PC-9 (cell line): Measurements from ENCODE around the gene ISG15. TPM values are rescaled to one million over a fixed set of nuclear protein-coding genes. Genes with fewer than 3 reads are reported as not detected.

Experiments
- BruUV-seq: library from RNA; stranded (reverse); fragments of 400-500 nt; replicated peaks from 2 replicates; lab custom pipeline; 2021; lab: Mats Ljungman, UMichigan
- CTCF ChIA-PET: fragments of 300-600 bp; sonication (Branson Sonifier 250); formaldehyde crosslinking; loops from one replicate; lab custom pipeline; 2022; ENCODE audit warnings: antibody characterized with exemption; lab: Charles Lee
- POLR2A ChIA-PET: fragments of 300-600 bp; sonication (Branson Sonifier 250); formaldehyde crosslinking; loops from one replicate; lab custom pipeline; 2022; ENCODE audit warnings: antibody characterized with exemption; ENCODE audit not compliant: unreplicated experiment; lab: Charles Lee
- DNase-seq, 2 experiments: peaks; one replicate each; pipeline versions ENCODE4 v3.0.0 to v3.0.0-alpha.2; 2015 to 2022; ENCODE audit warnings: mixed read lengths in 1 of 2
- H2AFZ ChIP-seq: fragments of 200-600 bp; sonication (generic); 2 replicates; pipeline ENCODE4 v1.8.1; 2017; ENCODE audit warnings: antibody characterized with exemption
- H3F3A ChIP-seq: fragments of 200-600 bp; sonication (generic); 2 replicates; pipeline ENCODE4 v1.8.1; 2017; ENCODE audit warnings: antibody characterized with exemption, mild to moderate bottlenecking, low read depth; ENCODE audit not compliant: insufficient read depth
- H3K27ac ChIP-seq: fragments of 200-600 bp; sonication (generic); 2 replicates; pipeline ENCODE4 v1.6.1; 2016; ENCODE audit warnings: mixed run types
- H3K27me3 ChIP-seq: fragments of 200-600 bp; sonication (generic); 2 replicates; pipeline ENCODE4 v1.6.1; 2016; ENCODE audit warnings: low read depth, mixed run types; ENCODE audit not compliant: insufficient read depth
- H3K36me3 ChIP-seq: fragments of 200-600 bp; sonication (generic); 2 replicates; pipeline ENCODE4 v1.6.1; 2016; ENCODE audit warnings: low read depth, mixed run types
- H3K4me1 ChIP-seq: fragments of 200-600 bp; sonication (generic); replicated peaks from 2 replicates; pipeline ENCODE4 v1.6.1; 2016; ENCODE audit warnings: mixed run types; ENCODE audit not compliant: insufficient read depth
- H3K4me2 ChIP-seq: fragments of 200-600 bp; sonication (generic); 2 replicates; pipeline ENCODE4 v1.6.1; 2017; ENCODE audit warnings: mixed run types
- H3K4me3 ChIP-seq: fragments of 200-600 bp; sonication (generic); 2 replicates; pipeline ENCODE4 v1.6.1; 2016; ENCODE audit warnings: mixed run types
- H3K79me2 ChIP-seq: fragments of 200-600 bp; sonication (generic); 2 replicates; pipeline ENCODE4 v1.6.1; 2017; ENCODE audit warnings: low read depth, mixed run types
- H3K9me2 ChIP-seq: fragments of 200-600 bp; sonication (generic); 2 replicates; pipeline ENCODE4 v1.8.1; 2017; ENCODE audit warnings: mild to moderate bottlenecking; ENCODE audit not compliant: insufficient read depth
- H3K9me3 ChIP-seq: fragments of 200-600 bp; sonication (generic); 2 replicates; pipeline ENCODE4 v1.8.1; 2016; ENCODE audit warnings: low read depth; ENCODE audit not compliant: insufficient read depth
- H4K20me1 ChIP-seq: fragments of 200-600 bp; sonication (generic); 2 replicates; pipeline ENCODE4 v1.8.1; 2017; ENCODE audit not compliant: insufficient read depth
- CTCF ChIP-seq: fragments of 200-600 bp; sonication (generic); conservative IDR thresholded peaks from 2 replicates; pipeline ENCODE4 v1.6.1; 2017; ENCODE audit warnings: mixed run types, antibody characterized with exemption, mild to moderate bottlenecking, moderate library complexity
- EZH2 ChIP-seq: fragments of 200-600 bp; sonication (generic); IDR thresholded peaks from 2 replicates; pipeline ENCODE4 v1.8.0; 2017; ENCODE audit warnings: antibody characterized with exemption, low read depth
- intact Hi-C: fragments of 100-400 bp; cut with micrococcal nuclease; formaldehyde crosslinking; loops from one replicate; pipeline ENCODE4 v1.10.0; 2022; ENCODE audit not compliant: unreplicated experiment
- total RNA-seq: library from RNA; stranded (reverse); gene quantifications from 2 replicates; pipeline ENCODE4 v1.2.3, GENCODE V29; 2021

ISG15 gene
- total RNA-seq, 1 experiment from 2014 or later: 20.9 TPM

DNA sequence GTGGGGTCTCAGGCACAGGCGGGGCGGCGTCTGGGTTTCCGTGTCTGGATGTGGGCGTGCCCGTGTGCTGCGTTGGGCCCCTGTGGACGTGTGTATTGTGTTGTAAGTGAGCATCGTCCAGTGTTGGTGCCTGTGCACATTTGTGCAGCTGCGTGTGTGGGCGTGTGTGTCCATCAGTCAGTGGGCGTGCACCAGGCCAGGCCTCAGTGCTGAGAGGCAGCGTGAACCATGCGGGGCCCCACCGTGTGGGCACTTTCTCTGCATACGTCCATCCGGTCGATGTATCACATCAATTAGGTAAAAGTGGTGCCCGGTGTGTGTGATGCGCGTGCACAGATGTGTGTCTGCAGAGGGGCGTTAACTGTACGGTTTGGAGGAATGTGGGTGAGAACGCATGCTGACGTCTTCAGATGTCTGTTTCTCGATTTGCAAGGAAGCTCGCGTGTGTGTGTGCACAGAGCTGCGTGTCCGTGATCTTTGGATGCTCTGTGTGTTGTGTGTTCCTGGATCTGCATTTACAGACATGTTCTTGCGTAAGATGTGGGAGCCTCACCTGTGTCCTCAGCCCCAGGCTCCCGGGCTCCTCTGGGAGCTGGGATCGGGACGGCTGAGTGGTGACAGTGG is 31.3 kb downstream of the ISG15 start:
- TF ChIP-seq EZH2: no peak
- TF ChIP-seq CTCF: no peak
- POLR2A ChIA-PET: no interaction called here
- BruUV-seq: no TSS peak

DNA sequence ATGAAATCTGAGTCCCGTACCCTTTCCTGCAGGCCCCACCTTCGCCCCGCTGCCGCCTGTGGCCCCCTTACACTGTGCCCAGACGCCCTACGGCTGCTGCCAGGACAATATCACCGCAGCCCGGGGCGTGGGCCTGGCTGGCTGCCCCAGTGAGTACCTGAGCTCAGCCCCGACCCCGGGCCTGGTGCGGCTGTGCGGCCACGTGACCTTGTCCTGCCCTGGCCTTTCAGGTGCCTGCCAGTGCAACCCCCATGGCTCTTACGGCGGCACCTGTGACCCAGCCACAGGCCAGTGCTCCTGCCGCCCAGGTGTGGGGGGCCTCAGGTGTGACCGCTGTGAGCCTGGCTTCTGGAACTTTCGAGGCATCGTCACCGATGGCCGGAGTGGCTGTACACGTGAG is 31.8 kb downstream of the ISG15 start:
- Histone ChIP-seq H3K4me1 (no peaks in the 10 kb centered on the region), H3K9me2 (no peaks in the 10 kb centered on the region), H3K9me3 (no peaks in the 10 kb centered on the region), H3K4me2 (no peak overlapping the region), H3K27ac (no peak overlapping the region), H3K79me2 (no peaks in the 10 kb centered on the region), H3K4me3 (no peak overlapping the region), H4K20me1 (peaks cover 24% of the 10 kb centered on the region), H3F3A (no peaks in the 10 kb centered on the region), H3K36me3 (no peaks in the 10 kb centered on the region), H3K27me3 (no peaks in the 10 kb centered on the region), H2AFZ (no peak overlapping the region)
- ChIA-PET CTCF (no interaction called here), POLR2A (no interaction called here)
- intact Hi-C loops: no loop called here
- BruUV-seq: no TSS peak
- DNase-seq: no peak
- TF ChIP-seq EZH2: no peak
- TF ChIP-seq CTCF: no peak

More for the DNA sequence above, 31.3 kb downstream of the ISG15 start:
- Histone ChIP-seq H3K4me2 (no peak overlapping the region), H4K20me1 (peaks cover 30% of the 10 kb centered on the region), H3F3A (no peaks in the 10 kb centered on the region), H3K4me1 (no peaks in the 10 kb centered on the region), H3K4me3 (no peak overlapping the region), H3K79me2 (no peaks in the 10 kb centered on the region), H3K27ac (no peak overlapping the region), H3K36me3 (no peaks in the 10 kb centered on the region), H3K27me3 (no peaks in the 10 kb centered on the region), H2AFZ (no peak overlapping the region), H3K9me2 (no peaks in the 10 kb centered on the region), H3K9me3 (no peaks in the 10 kb centered on the region)
- DNase-seq: no peak
- CTCF ChIA-PET: no interaction called here
- intact Hi-C loops: no loop called here

- no peaks in the 10 kb centered on the region for H3K9me3 ChIP-seq
- no peak for TF ChIP-seq CTCF
- TF ChIP-seq EZH2: no peak
- no peaks in the 10 kb centered on the region for H3K36me3 ChIP-seq
- no peaks in the 10 kb centered on the region for H3K9me2 ChIP-seq
- POLR2A ChIA-PET: no interaction called here
- CTCF ChIA-PET: no interaction called here
- H3K27me3 ChIP-seq: no peaks in the 10 kb centered on the region
- no peaks in the 10 kb centered on the region for H3F3A ChIP-seq
- no peak overlapping the region for H2AFZ ChIP-seq
- H3K4me2 ChIP-seq: no peak overlapping the region
- no peaks in the 10 kb centered on the region for H3K4me1 ChIP-seq
- no peak overlapping the region for H3K27ac ChIP-seq
- no peak overlapping the region for H3K4me3 ChIP-seq
- H4K20me1 ChIP-seq: peaks cover 20% of the 10 kb centered on the region
- no peaks in the 10 kb centered on the region for H3K79me2 ChIP-seq
- DNase-seq: no peak
- TSS peak; percentile 27 for BruUV-seq
- intact Hi-C loops: no loop called here
Observed at GRCh38 chr1:1046243-1046642, 32.9 kb downstream of the ISG15 start.
